Ecto neural progenitor cell (in vitro differentiated cells): ENCODE results near the gene NT5DC2.

Experiments
- DNase-seq: peaks from one replicate; pipeline ENCODE4 v3.0.0-alpha.2; 2018; ENCODE audit warnings: low spot score

Gene NT5DC2

GRCh38 chr3:52487788-52488691 is 45.6 kb downstream of the NT5DC2 start:
- DNase-seq = no peak

- DNase-seq = no peak
Observed at GRCh38 chr3:52487050-52487787, 46.4 kb downstream of the NT5DC2 start.

GRCh38 chr3:52484680-52485461 is 48.8 kb downstream of the NT5DC2 start:
- DNase-seq = no peak

DNA sequence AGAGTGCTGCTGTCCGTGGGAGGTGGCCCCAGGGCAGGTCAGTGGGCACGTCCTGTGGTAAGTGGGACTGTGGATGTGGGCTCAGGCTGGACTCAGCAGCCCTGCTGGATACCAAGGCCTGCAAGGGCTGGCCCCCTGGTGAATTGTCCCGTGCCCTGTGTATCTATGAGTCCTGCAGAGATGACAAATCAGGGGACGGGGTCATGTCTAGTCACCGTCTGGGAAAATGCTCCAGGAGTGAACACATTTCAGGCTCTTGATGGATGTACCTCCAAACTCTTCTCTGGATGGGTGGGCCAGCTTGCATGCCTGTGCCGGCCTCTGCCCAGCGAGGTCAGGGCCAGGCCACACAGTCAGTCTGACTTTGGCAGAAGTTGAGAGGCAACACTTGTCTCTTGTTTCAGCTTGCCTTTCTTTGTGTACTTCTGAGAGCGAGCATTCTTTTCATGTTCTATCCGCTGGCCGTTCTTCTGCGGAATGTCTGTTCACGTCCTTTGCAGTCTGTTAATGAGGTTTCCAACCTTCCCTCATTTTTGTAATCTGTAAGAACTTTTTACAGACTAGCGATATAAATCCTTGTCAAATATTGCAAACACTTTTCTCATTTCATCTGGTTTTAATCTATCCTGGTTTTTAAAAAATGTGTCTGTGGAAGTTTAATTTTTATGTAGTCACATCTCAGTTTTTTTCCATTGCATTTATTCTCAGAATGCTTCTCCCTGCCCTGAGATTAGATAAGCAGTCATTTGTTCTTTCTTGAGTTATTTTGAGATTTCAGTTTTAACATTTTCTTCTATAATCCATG is 49.9 kb downstream of the NT5DC2 start:
- DNase-seq = no peak

GRCh38 chr3:52483081-52483480 is 50.6 kb downstream of the NT5DC2 start:
- no peak for DNase-seq

- peak; percentile 81 for DNase-seq
Observed at GRCh38 chr3:52481819-52482521, 51.7 kb downstream of the NT5DC2 start.

DNA sequence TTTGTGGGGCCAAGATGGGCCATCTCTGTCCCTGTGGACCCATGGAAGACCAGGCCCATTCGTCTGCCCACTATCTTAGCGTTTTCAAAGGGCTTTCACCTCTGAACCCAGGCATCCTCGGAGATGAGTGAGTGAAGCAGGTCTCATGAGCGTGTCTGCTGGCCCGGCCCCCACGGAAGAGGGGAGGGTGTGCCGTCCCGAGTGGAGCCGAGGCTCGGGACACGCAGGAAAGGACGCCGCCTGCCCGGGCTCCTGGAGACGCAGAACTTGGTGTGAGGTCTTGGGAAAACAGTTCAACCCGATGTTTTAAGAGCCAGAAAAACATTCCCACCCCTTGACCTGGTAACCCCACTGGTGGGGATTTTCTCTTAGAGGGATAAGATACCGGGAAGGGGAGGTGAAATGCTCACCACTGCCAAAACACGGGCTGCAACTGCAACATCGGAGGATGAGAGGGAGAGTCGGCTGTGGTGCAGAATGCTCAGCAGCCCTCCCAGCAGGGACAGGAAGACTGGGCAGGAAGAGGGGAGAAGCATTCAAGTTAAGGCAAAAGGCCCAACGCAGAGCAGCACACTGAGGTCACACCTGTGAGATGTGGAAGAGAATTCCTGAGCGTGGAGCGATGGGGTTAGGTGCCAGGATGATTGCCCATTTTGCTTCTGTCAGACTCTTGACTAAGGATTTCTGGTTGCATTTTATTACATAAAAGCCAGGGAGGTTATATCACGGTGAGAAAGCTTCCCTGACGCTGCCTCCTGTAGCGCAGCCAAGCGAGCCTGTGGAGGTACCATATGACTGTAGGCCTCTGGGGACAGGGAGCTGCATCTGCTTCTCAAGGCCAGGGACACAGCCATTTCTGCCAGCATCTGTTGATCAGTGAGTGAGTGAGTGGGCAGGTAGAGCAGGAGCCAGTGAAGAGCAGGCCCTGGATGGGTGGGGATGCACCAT is 52.6 kb downstream of the NT5DC2 start:
- DNase-seq = no peak

- DNase-seq = no peak
Observed at GRCh38 chr3:52479877-52480575, 53.6 kb downstream of the NT5DC2 start.

DNA sequence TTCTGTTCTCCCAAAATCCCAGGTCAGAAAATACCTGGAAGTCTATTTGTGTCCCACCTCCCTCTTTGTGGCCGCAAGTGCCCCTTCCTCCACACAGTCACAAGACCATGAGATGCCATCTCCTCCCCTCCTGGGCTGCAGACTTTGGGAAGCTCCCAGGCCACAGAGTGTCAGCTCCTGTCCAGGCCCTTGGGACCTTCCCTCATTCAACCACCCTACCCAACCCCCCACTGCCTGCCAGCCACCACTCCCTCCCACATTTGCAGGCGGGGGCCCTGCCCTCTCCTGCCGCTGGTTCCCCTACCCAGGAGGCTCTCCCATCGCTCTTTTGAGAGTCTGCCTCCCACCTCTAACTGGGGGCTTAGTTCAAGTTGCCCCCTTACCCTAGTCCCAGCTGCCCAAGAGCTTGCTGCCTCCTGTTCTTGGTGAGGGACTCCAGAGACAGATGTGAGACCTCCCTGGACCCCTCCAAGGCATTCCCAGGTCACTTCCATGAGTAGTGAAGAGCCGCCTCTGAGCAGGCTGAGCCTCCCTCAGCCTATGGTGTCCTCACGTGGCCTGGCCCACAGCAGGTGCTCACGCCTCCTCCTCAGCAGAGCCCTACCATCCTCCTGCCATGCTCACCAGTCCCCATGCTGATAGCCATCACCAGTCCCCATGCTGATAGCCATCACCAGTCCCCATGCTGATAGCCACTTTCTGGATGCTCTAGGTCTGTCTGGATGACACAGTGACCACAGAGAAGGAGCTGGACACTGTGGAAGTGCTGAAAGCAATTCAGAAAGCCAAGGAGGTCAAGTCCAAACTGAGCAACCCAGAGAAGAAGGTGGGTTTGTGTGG is 54.4 kb downstream of the NT5DC2 start:
- DNase-seq = no peak

- no peak for DNase-seq
Observed at GRCh38 chr3:52477796-52478095, 55.9 kb downstream of the NT5DC2 start.

DNA sequence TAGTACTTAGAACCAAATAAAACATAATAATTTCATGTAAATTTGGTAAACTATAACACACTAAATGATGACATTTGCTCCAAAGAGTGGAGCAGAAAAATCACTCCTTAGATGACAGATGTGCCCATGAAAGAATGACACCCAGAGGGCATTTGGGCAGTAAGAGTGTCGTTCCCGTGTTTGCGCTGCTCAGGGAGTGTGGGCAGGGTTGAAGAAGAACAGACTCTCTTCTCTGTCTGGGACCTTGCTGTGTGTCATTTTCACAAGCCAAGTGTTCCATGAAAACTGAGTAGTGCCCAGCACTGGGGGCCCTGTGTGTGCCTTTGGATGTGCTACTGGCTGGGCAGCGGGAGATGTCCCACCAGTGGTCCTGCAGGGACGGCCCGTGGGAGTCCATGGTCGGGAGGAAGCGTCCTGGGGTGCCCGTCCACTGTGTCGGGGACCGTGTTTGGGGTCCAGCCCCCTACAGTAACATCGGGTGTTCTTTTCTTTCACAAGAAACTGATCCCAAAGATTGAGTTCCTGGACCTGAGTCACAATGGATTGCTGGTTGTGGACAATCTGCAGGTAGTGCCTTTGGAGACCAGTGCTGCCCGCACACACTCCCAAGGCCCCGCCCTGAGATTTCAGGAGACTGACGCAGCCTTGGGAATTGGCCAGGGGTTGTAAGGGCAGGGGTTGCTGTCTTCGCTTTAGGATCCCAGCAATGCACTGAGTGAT is 56.4 kb downstream of the NT5DC2 start:
- no peak for DNase-seq
